NCI-H524 treated with DMSO at 0.1 percent for 48 hours (cell line): ENCODE data around the gene FICD.
A peak's percentile ranks its signal among the peaks of the same experiment; 100 is the strongest.
"Not testable (repeated sequence)": the region's sequence is repeated elsewhere in the genome, so short reads cannot be mapped to it uniquely, and the experiment has no call there.

Experiments used
- DNase-seq: peaks from one replicate; lab custom pipeline; 2025; lab: John Stamatoyannopoulos, UW

The FICD gene

GRCh38 chr12:108538146-108538545 is 23.1 kb downstream of the FICD start:
- DNase-seq, result no peak

GRCh38 chr12:108538616-108539195 is 23.6 kb downstream of the FICD start:
- no peak for DNase-seq

- no peak for DNase-seq
Measured at GRCh38 chr12:108542320-108542719, 27.2 kb downstream of the FICD start.

GRCh38 chr12:108543652-108544051 is 28.6 kb downstream of the FICD start:
- DNase-seq, result no peak

GRCh38 chr12:108547686-108548085 is 32.6 kb downstream of the FICD start:
- DNase-seq, result no peak

- DNase-seq, result no peak
Measured at GRCh38 chr12:108548954-108549521, 34.0 kb downstream of the FICD start.

- no peak for DNase-seq
Measured at GRCh38 chr12:108551535-108551934, 36.5 kb downstream of the FICD start.

- no peak for DNase-seq
Measured at GRCh38 chr12:108553799-108554198, 38.7 kb downstream of the FICD start.

- not testable (repeated sequence) for DNase-seq
Measured at GRCh38 chr12:108555383-108555782, 40.3 kb downstream of the FICD start.

GRCh38 chr12:108559007-108559655 is 44.1 kb downstream of the FICD start:
- no peak for DNase-seq

GRCh38 chr12:108559748-108560147 is 44.7 kb downstream of the FICD start:
- DNase-seq, result no peak

- DNase-seq, result no peak
Measured at GRCh38 chr12:108560321-108560721, 45.2 kb downstream of the FICD start.

- peak; percentile 60 for DNase-seq
Measured at GRCh38 chr12:108560752-108561719, 46.0 kb downstream of the FICD start, which contains the start of gene SART3. SART3 (minus strand) TSS chr12:108561173; CDS start chr12:108561154, 19 bp downstream.

- no peak for DNase-seq
Measured at GRCh38 chr12:108561852-108562347, 46.8 kb downstream of the FICD start.

GRCh38 chr12:108562348-108563135 is 47.5 kb downstream of the FICD start, which contains the start of gene ISCU:
ISCU (plus strand) TSS chr12:108562596; CDS start chr12:108562623, 27 bp downstream.
- DNase-seq, result peak; percentile 67

GRCh38 chr12:108563136-108563803 is 48.2 kb downstream of the FICD start:
- DNase-seq, result peak; percentile 49

GRCh38 chr12:108563804-108564151 is 48.7 kb downstream of the FICD start:
- DNase-seq, result no peak

GRCh38 chr12:108564724-108565123 is 49.6 kb downstream of the FICD start:
- no peak for DNase-seq

GRCh38 chr12:108565146-108565545 is 50.1 kb downstream of the FICD start:
- no peak for DNase-seq

- no peak for DNase-seq
Measured at GRCh38 chr12:108565976-108566375, 50.9 kb downstream of the FICD start.

GRCh38 chr12:108566452-108566851 is 51.4 kb downstream of the FICD start:
- no peak for DNase-seq
